HCT116 (cell line): Measurements from ENCODE around the gene AUTS2. TPM values are rescaled to one million over a fixed set of nuclear protein-coding genes. Genes with fewer than 3 reads are reported as not detected.

Source experiments
- ATAC-seq: fragments of 200-7000 bp; cut with Tn5 transposase; 2 replicates; pipeline ENCODE4 v1.9.1; 2020; ENCODE audit warnings: mild to moderate bottlenecking, moderate library complexity
- BruUV-seq: library from RNA; stranded (reverse); fragments of 400-500 nt; replicated peaks from 2 replicates; lab custom pipeline; 2021; lab: Mats Ljungman, UMichigan
- CTCF ChIA-PET: fragments of 300-600 bp; sonication (Branson Sonifier 250); formaldehyde crosslinking; loops from one replicate; lab custom pipeline; 2021; ENCODE audit warnings: antibody characterized with exemption; lab: Charles Lee
- POLR2A ChIA-PET: fragments of 300-600, 350-600 bp; sonication (Branson Sonifier 250); formaldehyde crosslinking; loops from one replicate; lab custom pipeline; 2021; ENCODE audit warnings: antibody characterized with exemption; lab: Charles Lee
- RAD21 ChIA-PET, 2 experiments: fragments of 300-600 bp; sonication (Branson Sonifier 250); formaldehyde crosslinking; loops; one replicate each; lab custom pipeline; 2023; ENCODE audit warnings: low total read pairs in 2 of 2; ENCODE audit not compliant: uncharacterized antibody in 2 of 2, unreplicated experiment in 2 of 2, low non-redundant PET in 1 of 2; lab: Charles Lee
- DNase-seq: peaks from one replicate; pipeline ENCODE4 v3.0.0-alpha.2; 2010; ENCODE audit warnings: low read depth, low spot score
- H2AFZ ChIP-seq: fragments of 200-600 bp; shearing (Covaris generic), sonication (generic); 2 replicates; pipeline ENCODE4 v1.6.1; 2017; ENCODE audit warnings: low read depth, mixed run types, mixed read lengths, antibody characterized with exemption, low read length; ENCODE audit not compliant: poor library complexity, severe bottlenecking
- H3K27ac ChIP-seq: 2 replicates; pipeline ENCODE4 v1.5.1; 2012; ENCODE audit warnings: low read depth, low read length
- H3K27me3 ChIP-seq: fragments of 200-600 bp; sonication (generic); 2 replicates; pipeline ENCODE4 v1.6.1; 2016; ENCODE audit warnings: mixed run types, low read length, mixed read lengths; ENCODE audit not compliant: insufficient read depth
- H3K36me3 ChIP-seq, 2 experiments: fragments of 200-500 bp in 1 of 2; fragments of 200-600 bp in 1 of 2; sonication (Bioruptor generic) in 1 of 2; sonication (generic) in 1 of 2; 2 replicates each; pipeline versions ENCODE4 v1.5.1 to v1.6.1; 2014 to 2016; ENCODE audit warnings: low read length in 2 of 2, inconsistent platforms in 1 of 2, mixed read lengths in 1 of 2, mixed run types in 1 of 2; ENCODE audit not compliant: insufficient read depth in 2 of 2, control insufficient read depth in 1 of 2
- H3K4me1 ChIP-seq, 2 experiments: fragments of 200-600 bp in 1 of 2; sonication (generic) in 1 of 2; 2 replicates each; pipeline versions ENCODE4 v1.5.1 to v1.6.1; 2012 to 2017; ENCODE audit warnings: low read length in 2 of 2, inconsistent platforms in 1 of 2, mild to moderate bottlenecking in 1 of 2, mixed read lengths in 1 of 2, mixed run types in 1 of 2, moderate library complexity in 1 of 2; ENCODE audit not compliant: insufficient read depth in 2 of 2, control insufficient read depth in 1 of 2
- H3K4me2 ChIP-seq: fragments of 200-600 bp; sonication (generic); 2 replicates; pipeline ENCODE4 v1.6.1; 2017; ENCODE audit warnings: mixed run types, low read length, mixed read lengths
- H3K4me3 ChIP-seq, 2 experiments: fragments of 200-600 bp in 1 of 2; sonication (generic) in 1 of 2; replicated peaks in 1 of 2; 2 replicates each; pipeline ENCODE4 v1.5.1; 2011 to 2016; ENCODE audit warnings: low read length in 2 of 2, control low read depth in 1 of 2, low read depth in 1 of 2, mild to moderate bottlenecking in 1 of 2, mixed read lengths in 1 of 2, mixed run types in 1 of 2
- H3K79me2 ChIP-seq: fragments of 200-600 bp; sonication (generic); 2 replicates; pipeline ENCODE4 v1.6.1; 2017; ENCODE audit warnings: mild to moderate bottlenecking, mixed run types, low read length, moderate library complexity, mixed read lengths; ENCODE audit not compliant: insufficient read depth
- H3K9ac ChIP-seq: fragments of 200-600 bp; sonication (generic); 2 replicates; pipeline ENCODE4 v1.6.1; 2016; ENCODE audit warnings: low read length, mixed read lengths
- H3K9me2 ChIP-seq: fragments of 200-600 bp; sonication (generic), shearing (Covaris generic); 2 replicates; pipeline ENCODE4 v1.6.1; 2017; ENCODE audit warnings: mixed run types, mild to moderate bottlenecking, moderate library complexity; ENCODE audit not compliant: insufficient read depth
- H3K9me3 ChIP-seq, 2 experiments: fragments of 200-500 bp in 1 of 2; fragments of 200-600 bp in 1 of 2; sonication (Bioruptor generic) in 1 of 2; sonication (generic) in 1 of 2; 2 replicates each; pipeline ENCODE4 v1.6.1; 2014 to 2017; ENCODE audit warnings: low read length in 2 of 2, mixed read lengths in 2 of 2, inconsistent platforms in 1 of 2, low read depth in 1 of 2, mild to moderate bottlenecking in 1 of 2, mixed run types in 1 of 2, moderate library complexity in 1 of 2; ENCODE audit not compliant: control insufficient read depth in 1 of 2, insufficient read depth in 1 of 2
- H4K20me1 ChIP-seq: fragments of 200-600 bp; sonication (generic), shearing (Covaris generic); 2 replicates; pipeline ENCODE4 v1.6.1; 2017; ENCODE audit warnings: mixed run types, mild to moderate bottlenecking, moderate library complexity; ENCODE audit not compliant: insufficient read depth
- CBX3 ChIP-seq: IDR thresholded peaks from 2 replicates; pipeline ENCODE4 v1.6.1; 2012; ENCODE audit warnings: low read depth
- CEBPB ChIP-seq: IDR thresholded peaks from 2 replicates; pipeline ENCODE4 v1.6.1; 2012; ENCODE audit warnings: low read depth
- CTCF ChIP-seq, 3 experiments: fragments of 200-600 bp in 1 of 3; sonication (generic) in 1 of 3; IDR thresholded peaks in 2 of 3; conservative IDR thresholded peaks in 1 of 3; 2 replicates each; pipeline ENCODE4 v1.5.1; 2012 to 2017; ENCODE audit warnings: low read depth in 2 of 3, low read length in 2 of 3, antibody characterized with exemption in 1 of 3, borderline replicate concordance in 1 of 3, control low read depth in 1 of 3, mild to moderate bottlenecking in 1 of 3, mixed read lengths in 1 of 3, mixed run types in 1 of 3, moderate library complexity in 1 of 3; ENCODE audit not compliant: insufficient read depth in 1 of 3
- ELF1 ChIP-seq: IDR thresholded peaks from 2 replicates; pipeline ENCODE4 v1.6.1; 2012; ENCODE audit warnings: low read depth, borderline replicate concordance
- MAX ChIP-seq: IDR thresholded peaks from 2 replicates; pipeline ENCODE4 v1.6.1; 2012
- POLR2AphosphoS5 ChIP-seq: IDR thresholded peaks from 2 replicates; pipeline ENCODE4 v1.6.1; 2011; ENCODE audit warnings: mild to moderate bottlenecking, low read depth, low read length, moderate library complexity
- REST ChIP-seq: IDR thresholded peaks from 2 replicates; pipeline ENCODE4 v1.6.1; 2012; ENCODE audit warnings: low read depth
- SRF ChIP-seq: IDR thresholded peaks from 2 replicates; pipeline ENCODE4 v1.6.1; 2012; ENCODE audit warnings: low read depth
- ZFX ChIP-seq: fragments of 450-650 bp; IDR thresholded peaks from 2 replicates; pipeline ENCODE4 v1.6.1; 2017
- ZNF274 ChIP-seq: fragments of 200-500 bp; sonication (Bioruptor generic); IDR thresholded peaks from 2 replicates; pipeline ENCODE4 v1.6.1; 2014; ENCODE audit warnings: mild to moderate bottlenecking, low read depth, low read length, inconsistent platforms
- intact Hi-C: fragments of 100-400 bp; cut with micrococcal nuclease; formaldehyde crosslinking; loops from 2 replicates; pipeline ENCODE4 v1.10.0; 2022
- total RNA-seq: library from RNA; stranded (reverse); gene quantifications from one replicate; pipeline ENCODE4 v1.2.1, GENCODE V29; 2021; ENCODE audit not compliant: unreplicated experiment
- TF ChIP-seq, protein P1 (sequence below): IDR thresholded peaks from 2 replicates; pipeline ENCODE4 v1.6.1; 2012

The AUTS2 gene
- total RNA-seq, 1 experiment from 2014 or later, result 0.93 TPM

DNA sequence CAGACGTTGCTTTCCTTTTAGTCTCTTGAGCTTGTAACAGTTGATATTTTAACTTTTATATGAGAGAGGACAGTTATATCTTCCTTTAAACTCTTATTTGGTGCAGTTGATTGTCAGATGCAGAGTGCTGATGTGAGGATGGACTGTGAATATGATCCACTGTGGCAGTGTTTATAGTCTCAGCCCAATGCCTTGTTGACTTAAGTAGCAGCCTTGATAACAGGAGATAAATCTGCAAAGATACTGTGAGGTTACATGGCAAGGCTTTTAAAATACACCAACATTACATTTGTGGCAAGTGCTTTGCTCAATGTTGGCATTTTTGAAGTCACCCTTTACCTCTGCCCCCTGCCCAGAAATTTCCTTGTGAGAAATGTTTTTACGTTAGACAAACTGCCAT lies 206.7 kb downstream of the AUTS2 start:
- H3K4me2 ChIP-seq, result no peak overlapping the region
- ATAC-seq (no peak), DNase-seq (no peak)
- no peak overlapping the region for H3K27ac ChIP-seq
- ChIA-PET POLR2A (no interaction called here), CTCF (no interaction called here), RAD21 (no interaction called here)
- intact Hi-C loops, result no loop called here
- H3K4me3 ChIP-seq, result no peak overlapping the region
- no peaks in the 10 kb centered on the region for H3K36me3 ChIP-seq
- no peaks in the 10 kb centered on the region for H3K9me2 ChIP-seq
- H2AFZ ChIP-seq, result no peak overlapping the region
- no peaks in the 10 kb centered on the region for H3K79me2 ChIP-seq
- BruUV-seq, result no TSS peak
- no peak for TF ChIP-seq REST
- no peak for TF ChIP-seq CBX3
- TF ChIP-seq CEBPB, result no peak
- TF ChIP-seq, protein P1, sequence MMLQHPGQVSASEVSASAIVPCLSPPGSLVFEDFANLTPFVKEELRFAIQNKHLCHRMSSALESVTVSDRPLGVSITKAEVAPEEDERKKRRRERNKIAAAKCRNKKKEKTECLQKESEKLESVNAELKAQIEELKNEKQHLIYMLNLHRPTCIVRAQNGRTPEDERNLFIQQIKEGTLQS, result no peak
- no peak for TF ChIP-seq ELF1
- TF ChIP-seq CTCF (IDR thresholded peaks at IDR 0.05 in 2 of 3, conservative IDR thresholded peaks at IDR 0.05 in 1 of 3; ENCODE audit: borderline replicate concordance in 1 of 3, insufficient read depth in 1 of 3, low read depth in 2 of 3, low read length in 2 of 3), result no peak
- TF ChIP-seq POLR2AphosphoS5, result no peak
- TF ChIP-seq SRF, result no peak
- TF ChIP-seq ZNF274, result no peak
- no peak for TF ChIP-seq ZFX
- no peak for TF ChIP-seq MAX
- H3K9ac ChIP-seq, result no peak overlapping the region
- no peaks in the 10 kb centered on the region for H4K20me1 ChIP-seq
- H3K27me3 ChIP-seq, result no peaks in the 10 kb centered on the region
- no peaks in the 10 kb centered on the region for H3K4me1 ChIP-seq
- H3K9me3 ChIP-seq, result peaks cover 0 to 47% of the 10 kb centered on the region in 2 experiments; a peak in 2 of 4 replicates
